A673 (cell line): ENCODE measurements around the gene SNX11. TPM values are rescaled to one million over a fixed set of nuclear protein-coding genes. Genes with fewer than 3 reads are reported as not detected.

Experiments
- BruUV-seq: library from RNA; stranded (reverse); fragments of 400-500 nt; replicated peaks from 2 replicates; lab custom pipeline; 2021; lab: Mats Ljungman, UMichigan
- CTCF ChIA-PET: fragments of 300-600 bp; sonication (Branson Sonifier 250); formaldehyde crosslinking; loops from one replicate; lab custom pipeline; 2022; ENCODE audit warnings: antibody characterized with exemption; lab: Charles Lee
- POLR2A ChIA-PET: fragments of 300-600 bp; sonication (Branson Sonifier 250); formaldehyde crosslinking; loops from one replicate; lab custom pipeline; 2022; ENCODE audit warnings: antibody characterized with exemption; ENCODE audit not compliant: low non-redundant PET; lab: Charles Lee
- DNase-seq: peaks from one replicate; pipeline ENCODE4 v3.0.0-alpha.2; 2015; ENCODE audit warnings: low spot score
- H3K27ac ChIP-seq: fragments of 200-600 bp; sonication (generic); 2 replicates; pipeline ENCODE4 v1.5.1; 2016; ENCODE audit warnings: mixed run types, low read depth, mild to moderate bottlenecking, mixed read lengths, antibody characterized with exemption, low read length; ENCODE audit not compliant: poor library complexity, severe bottlenecking
- H3K27me3 ChIP-seq: fragments of 200-600 bp; sonication (generic); replicated peaks from 2 replicates; pipeline ENCODE4 v1.6.1; 2017; ENCODE audit warnings: mixed run types, low read depth, mild to moderate bottlenecking, mixed read lengths, antibody characterized with exemption, low read length; ENCODE audit not compliant: insufficient read depth, poor library complexity
- H3K36me3 ChIP-seq: fragments of 200-600 bp; sonication (generic); 2 replicates; pipeline ENCODE4 v1.6.1; 2016; ENCODE audit warnings: mixed run types, mild to moderate bottlenecking, mixed read lengths, antibody characterized with exemption, low read length; ENCODE audit not compliant: insufficient read depth, poor library complexity, severe bottlenecking
- H3K4me1 ChIP-seq: fragments of 200-600 bp; sonication (generic); 2 replicates; pipeline ENCODE4 v1.6.1; 2017; ENCODE audit warnings: mixed run types, mild to moderate bottlenecking, mixed read lengths, antibody characterized with exemption, low read length; ENCODE audit not compliant: insufficient read depth, poor library complexity, severe bottlenecking
- H3K4me3 ChIP-seq: fragments of 200-600 bp; sonication (generic); 2 replicates; pipeline ENCODE4 v1.5.1; 2016; ENCODE audit warnings: low read depth, mixed run types, mild to moderate bottlenecking, mixed read lengths, low read length; ENCODE audit not compliant: poor library complexity, severe bottlenecking
- H3K9me3 ChIP-seq: fragments of 200-600 bp; sonication (generic); 2 replicates; pipeline ENCODE4 v1.6.1; 2016; ENCODE audit warnings: mixed run types, low read depth, mild to moderate bottlenecking, mixed read lengths, antibody characterized with exemption, low read length; ENCODE audit not compliant: poor library complexity, severe bottlenecking
- EZH2 ChIP-seq: fragments of 200-600 bp; sonication (generic); IDR thresholded peaks from 2 replicates; pipeline ENCODE4 v1.6.1; 2017; ENCODE audit warnings: borderline replicate concordance, low read depth, mild to moderate bottlenecking, mixed read lengths, antibody characterized with exemption, low read length; ENCODE audit not compliant: poor library complexity, severe bottlenecking
- intact Hi-C: fragments of 100-400 bp; cut with micrococcal nuclease; formaldehyde crosslinking; loops from one replicate; pipeline ENCODE4 v1.10.0; 2022; ENCODE audit not compliant: unreplicated experiment
- total RNA-seq: library from RNA; stranded (reverse); gene quantifications from 2 replicates; pipeline ENCODE4 v1.2.3, GENCODE V29; 2021
- TF ChIP-seq, protein P1 (sequence below): fragments of 300-800, 200-600 bp; sonication (generic); conservative IDR thresholded peaks from 2 replicates; pipeline ENCODE4 v1.5.1; 2017; ENCODE audit warnings: low read depth, mild to moderate bottlenecking, antibody characterized with exemption, low read length, moderate library complexity, mixed read lengths

SNX11 gene
- total RNA-seq, 1 experiment from 2014 or later = 25.1 TPM

DNA sequence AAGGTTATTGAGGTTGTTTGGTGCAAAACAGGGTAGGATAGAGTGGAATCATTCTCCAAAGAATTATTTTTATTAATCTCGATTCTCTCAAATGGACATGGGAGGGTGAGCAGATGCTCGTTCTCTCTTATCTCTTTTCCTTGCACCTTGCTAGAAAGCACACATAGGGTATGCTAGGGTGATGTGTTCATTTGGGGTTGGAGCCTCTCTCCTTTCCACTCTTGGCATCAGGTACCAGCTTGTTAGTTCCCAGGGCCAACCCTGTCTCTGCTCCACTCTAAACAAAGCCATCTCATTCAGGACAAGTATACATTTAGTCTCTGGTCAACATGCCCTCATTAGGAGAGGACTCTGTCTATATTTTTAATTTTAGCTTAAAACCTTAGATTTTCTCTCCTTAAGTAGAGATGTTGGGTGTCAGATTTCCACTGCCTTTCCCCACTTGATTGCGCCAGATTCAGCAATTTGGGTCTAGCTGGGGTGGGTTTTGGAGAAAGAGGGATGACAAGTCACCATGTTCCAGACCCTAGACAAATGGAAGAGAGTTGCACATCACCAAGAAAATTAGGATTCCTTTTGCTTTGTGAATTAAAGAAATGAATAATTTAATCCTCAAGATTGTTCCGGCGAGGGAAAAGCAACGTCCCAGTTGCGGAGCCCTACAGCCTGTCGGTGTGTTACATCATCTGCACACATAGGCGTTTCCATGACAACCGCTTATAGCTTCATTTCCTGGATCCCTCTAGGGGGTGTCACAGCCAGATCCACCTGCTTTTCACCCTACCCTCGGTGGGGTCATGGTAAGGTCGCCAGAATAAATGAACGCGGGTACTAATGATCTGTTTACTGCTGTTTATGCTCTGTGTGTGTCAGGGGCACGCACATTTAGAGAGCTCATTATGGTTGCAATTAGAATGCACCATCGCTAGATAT lies 41.6 kb downstream of the SNX11 start:
- TF ChIP-seq, protein P1, sequence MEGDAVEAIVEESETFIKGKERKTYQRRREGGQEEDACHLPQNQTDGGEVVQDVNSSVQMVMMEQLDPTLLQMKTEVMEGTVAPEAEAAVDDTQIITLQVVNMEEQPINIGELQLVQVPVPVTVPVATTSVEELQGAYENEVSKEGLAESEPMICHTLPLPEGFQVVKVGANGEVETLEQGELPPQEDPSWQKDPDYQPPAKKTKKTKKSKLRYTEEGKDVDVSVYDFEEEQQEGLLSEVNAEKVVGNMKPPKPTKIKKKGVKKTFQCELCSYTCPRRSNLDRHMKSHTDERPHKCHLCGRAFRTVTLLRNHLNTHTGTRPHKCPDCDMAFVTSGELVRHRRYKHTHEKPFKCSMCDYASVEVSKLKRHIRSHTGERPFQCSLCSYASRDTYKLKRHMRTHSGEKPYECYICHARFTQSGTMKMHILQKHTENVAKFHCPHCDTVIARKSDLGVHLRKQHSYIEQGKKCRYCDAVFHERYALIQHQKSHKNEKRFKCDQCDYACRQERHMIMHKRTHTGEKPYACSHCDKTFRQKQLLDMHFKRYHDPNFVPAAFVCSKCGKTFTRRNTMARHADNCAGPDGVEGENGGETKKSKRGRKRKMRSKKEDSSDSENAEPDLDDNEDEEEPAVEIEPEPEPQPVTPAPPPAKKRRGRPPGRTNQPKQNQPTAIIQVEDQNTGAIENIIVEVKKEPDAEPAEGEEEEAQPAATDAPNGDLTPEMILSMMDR = no peak
- no peak for TF ChIP-seq EZH2
- ChIA-PET CTCF (interaction anchor here (0.5 to 1.2 kb wide), 5 partner anchors 14 to 488 kb away, joined by 3 to 7 read pairs (median 3); no protein-coding TSS in a partner anchor), POLR2A (interaction anchor here (0.6 kb wide), 1 partner anchor 48 kb away, joined by 3 read pairs; no protein-coding TSS in a partner anchor)
- peaks cover 47% of the 10 kb centered on the region for H3K4me1 ChIP-seq
- H3K4me3 ChIP-seq = peak overlapping the region; percentile 1
- intact Hi-C loops = no loop called here
- H3K9me3 ChIP-seq = no peaks in the 10 kb centered on the region
- H3K27me3 ChIP-seq = no peaks in the 10 kb centered on the region
- no peaks in the 10 kb centered on the region for H3K36me3 ChIP-seq
- BruUV-seq = no TSS peak
- H3K27ac ChIP-seq = peak overlapping the region; percentile 27
- DNase-seq = peak; percentile 88

DNA sequence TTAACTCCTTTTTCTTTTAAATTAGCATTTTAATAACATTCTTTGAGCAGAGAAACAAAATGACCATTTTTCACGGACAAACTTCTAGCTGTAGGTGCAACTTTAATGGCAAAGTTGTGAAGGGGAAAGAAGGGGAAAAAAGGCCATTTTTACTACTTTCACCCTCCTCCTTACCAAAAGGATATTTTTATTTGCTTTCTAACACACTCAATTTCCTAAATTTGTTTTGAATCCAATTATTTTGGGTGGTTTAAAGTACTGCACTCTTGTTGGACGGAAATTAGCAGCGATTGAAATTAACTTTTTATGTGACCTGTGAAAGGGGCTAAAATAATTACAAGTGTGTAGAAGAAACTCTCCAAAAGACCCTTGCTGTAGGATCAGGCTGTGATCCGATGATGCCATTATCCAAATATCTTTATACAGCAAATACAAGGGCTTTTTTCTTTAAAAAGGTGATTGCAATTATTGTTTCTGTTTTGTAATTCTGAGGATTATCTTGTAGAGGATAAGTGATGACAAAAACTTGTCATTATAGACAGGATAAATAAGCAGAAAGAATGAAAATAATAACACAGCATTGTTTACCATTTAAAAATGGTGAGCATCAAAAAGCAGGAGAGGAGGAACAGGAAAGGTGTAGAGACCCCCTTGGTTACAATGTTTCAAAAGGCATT lies 42.4 kb downstream of the SNX11 start:
- H3K36me3 ChIP-seq = no peaks in the 10 kb centered on the region
- no peaks in the 10 kb centered on the region for H3K27me3 ChIP-seq
- BruUV-seq = no TSS peak
- H3K4me1 ChIP-seq = peaks cover 42% of the 10 kb centered on the region
- no peak overlapping the region for H3K27ac ChIP-seq
- intact Hi-C loops = loop anchor here (5.0 to 10.0 kb wide), 3 partner anchors 185 to 467 kb away; partner anchors contain the start of gene HOXB8
- TF ChIP-seq EZH2 = no peak
- TF ChIP-seq, protein P1 = no peak
- no peak for DNase-seq
- ChIA-PET POLR2A (interaction anchor here (0.6 kb wide), 1 partner anchor 49 kb away, joined by 3 read pairs; no protein-coding TSS in a partner anchor), CTCF (interaction anchor here (0.7 to 1.2 kb wide), 2 partner anchors 15 to 125 kb away, joined by 3 to 4 read pairs; no protein-coding TSS in a partner anchor)
- peak overlapping the region; percentile 1 for H3K4me3 ChIP-seq
- no peaks in the 10 kb centered on the region for H3K9me3 ChIP-seq

DNA sequence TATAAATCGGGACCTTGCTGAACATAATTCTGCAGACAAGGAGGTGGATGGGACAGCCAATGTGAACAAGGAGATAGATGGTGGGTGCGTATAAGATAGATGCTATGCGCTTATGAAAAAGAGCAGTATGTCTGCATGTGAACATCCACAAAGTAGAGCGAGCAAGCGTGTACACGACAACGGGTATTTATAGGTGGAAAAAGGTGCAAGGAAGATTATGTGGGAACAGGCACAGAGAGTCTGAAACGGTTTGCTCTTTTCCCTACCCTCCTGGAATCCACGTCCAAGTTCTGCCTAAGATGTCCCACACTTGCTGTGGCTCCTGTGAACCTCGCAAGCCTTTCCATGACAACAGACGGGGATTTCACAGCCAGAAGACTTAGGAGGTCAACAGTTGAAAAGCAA lies 43.0 kb downstream of the SNX11 start:
- H3K36me3 ChIP-seq = no peaks in the 10 kb centered on the region
- ChIA-PET POLR2A (no interaction called here), CTCF (no interaction called here)
- DNase-seq = no peak
- peaks cover 42% of the 10 kb centered on the region for H3K4me1 ChIP-seq
- BruUV-seq = no TSS peak
- no peak overlapping the region for H3K27ac ChIP-seq
- no peaks in the 10 kb centered on the region for H3K27me3 ChIP-seq
- TF ChIP-seq, protein P1 = no peak
- H3K9me3 ChIP-seq = no peaks in the 10 kb centered on the region
- intact Hi-C loops = loop anchor here (5.0 to 10.0 kb wide), 3 partner anchors 184 to 467 kb away; partner anchors contain the start of gene HOXB8
- no peak overlapping the region for H3K4me3 ChIP-seq
